AG09319 (cell line): ENCODE results near the gene CDH13.

Experiments used
- DNase-seq: peaks from one replicate; pipeline ENCODE4 v3.0.0-alpha.2; 2010; ENCODE audit warnings: low read depth; ENCODE audit errors: extremely low read depth
- CTCF ChIP-seq: IDR thresholded peaks from 2 replicates; pipeline ENCODE4 v1.5.1; 2011; ENCODE audit warnings: low read depth, mild to moderate bottlenecking, inconsistent platforms, low read length, moderate library complexity

CDH13 gene

GRCh38 chr16:83482545-83483162 lies 855.9 kb downstream of the CDH13 start:
- no peak for TF ChIP-seq CTCF
- DNase-seq: no peak

- no peak for DNase-seq
- no peak for TF ChIP-seq CTCF
These were observed 863.3 kb downstream of the CDH13 start for GRCh38 chr16:83490073-83490472.

- TF ChIP-seq CTCF: no peak
- DNase-seq: no peak
These were observed 867.7 kb downstream of the CDH13 start for GRCh38 chr16:83494459-83494858.

- no peak for DNase-seq
These were observed 874.7 kb downstream of the CDH13 start for GRCh38 chr16:83501481-83501880.

GRCh38 chr16:83508295-83508694 lies 881.5 kb downstream of the CDH13 start:
- DNase-seq: no peak
- no peak for TF ChIP-seq CTCF

More at GRCh38 chr16:83501481-83501880, 874.7 kb downstream of the CDH13 start:
- no peak for TF ChIP-seq CTCF

- DNase-seq: no peak
- TF ChIP-seq CTCF: no peak
These were observed 882.5 kb downstream of the CDH13 start for GRCh38 chr16:83509316-83509715.

- no peak for TF ChIP-seq CTCF
These were observed 884.1 kb downstream of the CDH13 start for GRCh38 chr16:83510906-83511305.

More at GRCh38 chr16:83510906-83511305, 884.1 kb downstream of the CDH13 start:
- no peak for DNase-seq
